Mesendoderm (in vitro differentiated cells): ENCODE results near the gene MOB2. TPM values are rescaled to one million over a fixed set of nuclear protein-coding genes. Genes with fewer than 3 reads are reported as not detected.

Experiments
- DNase-seq: peaks from one replicate; pipeline ENCODE4 v3.0.0; 2013
- H2AK5ac ChIP-seq: 2 replicates; pipeline ENCODE4 v1.6.1; 2013; ENCODE audit warnings: low read length, inconsistent platforms
- H2BK120ac ChIP-seq: 2 replicates; pipeline ENCODE4 v1.6.1; 2013; ENCODE audit warnings: low read depth, mild to moderate bottlenecking, low read length, moderate library complexity, mixed read lengths
- H2BK15ac ChIP-seq: replicated peaks from 2 replicates; pipeline ENCODE4 v1.6.1; 2013; ENCODE audit warnings: low read depth, mild to moderate bottlenecking, moderate library complexity
- H2BK5ac ChIP-seq: 2 replicates; pipeline ENCODE4 v1.6.1; 2013; ENCODE audit warnings: low read length, inconsistent platforms
- H3K18ac ChIP-seq: 2 replicates; pipeline ENCODE4 v1.6.1; 2013; ENCODE audit warnings: mild to moderate bottlenecking, low read length, mixed read lengths
- H3K23ac ChIP-seq: one replicate; pipeline ENCODE4 v1.6.1; 2013; ENCODE audit warnings: low read length
- H3K27ac ChIP-seq: 2 replicates; pipeline ENCODE4 v1.5.1; 2013; ENCODE audit warnings: low read depth, mild to moderate bottlenecking, inconsistent platforms, low read length, moderate library complexity
- H3K27me3 ChIP-seq: 2 replicates; pipeline ENCODE4 v1.6.1; 2013; ENCODE audit warnings: low read length, control low read depth, mild to moderate bottlenecking, inconsistent platforms; ENCODE audit not compliant: insufficient read depth, poor library complexity
- H3K36me3 ChIP-seq: 2 replicates; pipeline ENCODE4 v1.6.1; 2013; ENCODE audit warnings: low read length, inconsistent platforms; ENCODE audit not compliant: control insufficient read depth, insufficient read depth
- H3K4ac ChIP-seq: one replicate; pipeline ENCODE4 v1.6.1; 2013; ENCODE audit warnings: low read depth, mild to moderate bottlenecking, low read length, moderate library complexity
- H3K4me1 ChIP-seq: 2 replicates; pipeline ENCODE4 v1.6.1; 2013; ENCODE audit warnings: low read depth, low read length, inconsistent platforms; ENCODE audit not compliant: control insufficient read depth
- H3K4me2 ChIP-seq: 2 replicates; pipeline ENCODE4 v1.6.1; 2013; ENCODE audit warnings: low read length
- H3K4me3 ChIP-seq: 2 replicates; pipeline ENCODE4 v1.5.1; 2013; ENCODE audit warnings: mild to moderate bottlenecking, low read length
- H3K56ac ChIP-seq: one replicate; pipeline ENCODE4 v1.6.1; 2013; ENCODE audit warnings: low read length
- H3K79me1 ChIP-seq: 2 replicates; pipeline ENCODE4 v1.6.1; 2013; ENCODE audit warnings: low read length, inconsistent platforms
- H3K79me2 ChIP-seq: 2 replicates; pipeline ENCODE4 v1.6.1; 2013; ENCODE audit warnings: mild to moderate bottlenecking, low read length; ENCODE audit not compliant: control insufficient read depth, insufficient read depth
- H3K9ac ChIP-seq: 2 replicates; pipeline ENCODE4 v1.6.1; 2013; ENCODE audit warnings: low read length, inconsistent platforms
- H4K5ac ChIP-seq: one replicate; pipeline ENCODE4 v1.6.1; 2013; ENCODE audit warnings: low read length
- H4K8ac ChIP-seq: one replicate; pipeline ENCODE4 v1.6.1; 2013; ENCODE audit warnings: low read depth, mild to moderate bottlenecking, control low read depth, low read length, moderate library complexity
- WGBS: extraction: QIAGEN DNeasy Blood & Tissue Kit; methylation state at CpG from one replicate; pipeline ENCODE4 v1.1.7; 2013; ENCODE audit warnings: low lambda C conversion rate, missing lambda C conversion rate; ENCODE audit not compliant: insufficient coverage; ENCODE audit errors: extremely low coverage; 5-methylcytosine and 5-hydroxymethylcytosine counted together
- polyA plus RNA-seq, 2 experiments: library from polyadenylated mRNA; stranded (reverse); fragments of 200-250 nt; gene quantifications; one replicate each; pipeline ENCODE4 v1.2.3, GENCODE V29; 2013

Gene MOB2
- 8.7 TPM for polyA plus RNA-seq (2013, experiment 1 of 2)
- polyA plus RNA-seq (2013, experiment 2 of 2) = 8.7 TPM

- Histone ChIP-seq H2AK5ac (no peak within 1 kb of the TSS), H3K4ac (no peak within 1 kb of the TSS), H3K4me3 (no peak within 1 kb of the TSS), H3K27ac (no peak within 1 kb of the TSS), H2BK120ac (no peak within 1 kb of the TSS), H2BK15ac (no peak within 1 kb of the TSS), H3K79me2 (no peaks in the 10 kb centered on the region), H3K27me3 (no peaks in the 10 kb centered on the region), H3K4me1 (no peaks in the 10 kb centered on the region), H2BK5ac (no peak within 1 kb of the TSS), H3K79me1 (peaks cover 1% of the 10 kb centered on the region), H3K56ac (peak within 1 kb of the TSS; percentile 25), H4K8ac (no peak within 1 kb of the TSS), H4K5ac (no peak within 1 kb of the TSS), H3K36me3 (no peaks in the 10 kb centered on the region), H3K23ac (no peak within 1 kb of the TSS), H3K9ac (no peak within 1 kb of the TSS), H3K18ac (no peak within 1 kb of the TSS), H3K4me2 (no peak within 1 kb of the TSS)
- no peak for DNase-seq
- WGBS = no CpG with 5 or more reads among the region's 31 CpGs
These were observed at the start of gene MOB2 for GRCh38 chr11:1486054-1486825. Gene MOB2 (minus strand): TSS chr11:1486779. CDS start chr11:1486556, 223 bp downstream.

- no peak overlapping the region for H3K56ac ChIP-seq
- peaks cover 5% of the 10 kb centered on the region for H3K79me2 ChIP-seq
- no peak overlapping the region for H3K27ac ChIP-seq
- H2BK5ac ChIP-seq = no peak overlapping the region
- H3K27me3 ChIP-seq = peaks cover 3% of the 10 kb centered on the region
- no peak overlapping the region for H3K4me2 ChIP-seq
- DNase-seq = no peak
- H2BK15ac ChIP-seq = no peak overlapping the region
- H4K8ac ChIP-seq = no peak overlapping the region
- H4K5ac ChIP-seq = no peak overlapping the region
- no peak overlapping the region for H2BK120ac ChIP-seq
- H3K4me3 ChIP-seq = no peak overlapping the region
- H3K4me1 ChIP-seq = no peaks in the 10 kb centered on the region
- H3K18ac ChIP-seq = no peak overlapping the region
- WGBS = no CpG with 5 or more reads among the region's 14 CpGs
- no peaks in the 10 kb centered on the region for H3K36me3 ChIP-seq
- H3K79me1 ChIP-seq = peaks cover 18% of the 10 kb centered on the region
- H3K23ac ChIP-seq = no peak overlapping the region
- no peak overlapping the region for H3K9ac ChIP-seq
- H2AK5ac ChIP-seq = no peak overlapping the region
- no peak overlapping the region for H3K4ac ChIP-seq
These were observed 48.1 kb upstream of the MOB2 start for GRCh38 chr11:1534682-1535081.

- H3K18ac ChIP-seq = no peak overlapping the region
- no peak overlapping the region for H2AK5ac ChIP-seq
- H2BK5ac ChIP-seq = no peak overlapping the region
- peaks cover 3% of the 10 kb centered on the region for H3K27me3 ChIP-seq
- no peak overlapping the region for H3K9ac ChIP-seq
- H3K4me1 ChIP-seq = no peaks in the 10 kb centered on the region
- no peak overlapping the region for H4K5ac ChIP-seq
- H3K79me2 ChIP-seq = peaks cover 5% of the 10 kb centered on the region
- no peak overlapping the region for H3K56ac ChIP-seq
- no peaks in the 10 kb centered on the region for H3K36me3 ChIP-seq
- no peak overlapping the region for H3K4me3 ChIP-seq
- DNase-seq = no peak
- H4K8ac ChIP-seq = no peak overlapping the region
- no CpG with 5 or more reads among the region's 7 CpGs for WGBS
- no peak overlapping the region for H3K27ac ChIP-seq
- H3K23ac ChIP-seq = no peak overlapping the region
- H3K4ac ChIP-seq = no peak overlapping the region
- H2BK120ac ChIP-seq = no peak overlapping the region
- H2BK15ac ChIP-seq = no peak overlapping the region
- H3K4me2 ChIP-seq = no peak overlapping the region
- peaks cover 19% of the 10 kb centered on the region for H3K79me1 ChIP-seq
These were observed 47.6 kb upstream of the MOB2 start for GRCh38 chr11:1534171-1534570.

GRCh38 chr11:1533342-1533725 is 46.8 kb upstream of the MOB2 start:
- no peak for DNase-seq
- Histone ChIP-seq H3K18ac (no peak overlapping the region), H3K27me3 (peaks cover 3% of the 10 kb centered on the region), H2BK5ac (no peak overlapping the region), H2AK5ac (no peak overlapping the region), H4K8ac (no peak overlapping the region), H2BK15ac (no peak overlapping the region), H3K79me2 (peaks cover 5% of the 10 kb centered on the region), H4K5ac (no peak overlapping the region), H3K4me2 (no peak overlapping the region), H3K79me1 (peaks cover 21% of the 10 kb centered on the region), H3K9ac (no peak overlapping the region), H3K4me3 (no peak overlapping the region), H3K4ac (no peak overlapping the region), H3K27ac (no peak overlapping the region), H3K4me1 (no peaks in the 10 kb centered on the region), H3K56ac (no peak overlapping the region), H3K36me3 (no peaks in the 10 kb centered on the region), H2BK120ac (no peak overlapping the region), H3K23ac (no peak overlapping the region)
- no CpG with 5 or more reads among the region's 10 CpGs for WGBS

GRCh38 chr11:1532606-1533341 is 46.2 kb upstream of the MOB2 start:
- Histone ChIP-seq H4K5ac (no peak overlapping the region), H3K4me1 (no peaks in the 10 kb centered on the region), H3K79me2 (peaks cover 6% of the 10 kb centered on the region), H4K8ac (no peak overlapping the region), H3K27me3 (no peaks in the 10 kb centered on the region), H2BK5ac (no peak overlapping the region), H3K4ac (no peak overlapping the region), H3K4me2 (no peak overlapping the region), H3K56ac (no peak overlapping the region), H3K9ac (no peak overlapping the region), H2AK5ac (no peak overlapping the region), H3K18ac (no peak overlapping the region), H3K27ac (no peak overlapping the region), H2BK120ac (no peak overlapping the region), H2BK15ac (no peak overlapping the region), H3K4me3 (no peak overlapping the region), H3K23ac (no peak overlapping the region), H3K79me1 (peaks cover 23% of the 10 kb centered on the region), H3K36me3 (no peaks in the 10 kb centered on the region)
- WGBS = no CpG with 5 or more reads among the region's 20 CpGs
- no peak for DNase-seq
